ENCODE results near the gene USP2.

USP2 gene

GRCh38 chr11:119320240-119320775 is 61.2 kb downstream of the USP2 start:
- DNase-seq = no peak

GRCh38 chr11:119319700-119320239 is 61.7 kb downstream of the USP2 start:
- no peak for DNase-seq

- no peak for DNase-seq
Observed at GRCh38 chr11:119319136-119319699, 62.3 kb downstream of the USP2 start.

- DNase-seq = no peak
Observed at GRCh38 chr11:119318240-119319135, 63.0 kb downstream of the USP2 start.

- no peak for DNase-seq
Observed at GRCh38 chr11:119317592-119318239, 63.8 kb downstream of the USP2 start.

GRCh38 chr11:119316729-119317591 is 64.5 kb downstream of the USP2 start, which contains the start of gene MCAM:
TSS of gene MCAM (minus strand) at chr11:119317130. CDS start at chr11:119317101, 29 bp downstream.
- DNase-seq = no peak

- no peak for DNase-seq
Observed at GRCh38 chr11:119316016-119316728, 65.3 kb downstream of the USP2 start.

- peak; percentile 53 for DNase-seq
Observed at GRCh38 chr11:119315131-119316015, 66.1 kb downstream of the USP2 start.

GRCh38 chr11:119314726-119315125 is 66.8 kb downstream of the USP2 start:
- DNase-seq = no peak

- DNase-seq = no peak
Observed at GRCh38 chr11:119310682-119311052, 70.8 kb downstream of the USP2 start.

- no peak for DNase-seq
Observed at GRCh38 chr11:119309953-119310681, 71.4 kb downstream of the USP2 start.

- no peak for DNase-seq
Observed at GRCh38 chr11:119309411-119309810, 72.1 kb downstream of the USP2 start.

- no peak for DNase-seq
Observed at GRCh38 chr11:119307974-119308373, 73.5 kb downstream of the USP2 start.

- no peak for DNase-seq
Observed at GRCh38 chr11:119307219-119307618, 74.3 kb downstream of the USP2 start.

- DNase-seq = peak; percentile 42
Observed at GRCh38 chr11:119306373-119306890, 75.1 kb downstream of the USP2 start.

GRCh38 chr11:119305556-119306372 is 75.7 kb downstream of the USP2 start:
- no peak for DNase-seq
